SK-N-MC (cell line): ENCODE data around the gene KIF11.
"Not testable (repeated sequence)": the region's sequence is repeated elsewhere in the genome, so short reads cannot be mapped to it uniquely, and the experiment has no call there.

Experiments used
- EZH2 ChIP-seq: fragments of 200-600 bp; sonication (generic); IDR thresholded peaks from one replicate; pipeline ENCODE4 v1.6.1; 2017; ENCODE audit warnings: antibody characterized with exemption
- FOXP2 ChIP-seq: optimal IDR thresholded peaks from 2 replicates; pipeline ENCODE3; 2011; ENCODE audit warnings: mild to moderate bottlenecking, moderate library complexity; ENCODE audit not compliant: insufficient read depth; ENCODE audit errors: extremely low read length, control extremely low read depth
- POLR2AphosphoS5 ChIP-seq: IDR thresholded peaks from 2 replicates; pipeline ENCODE4 v1.6.1; 2012; ENCODE audit warnings: mild to moderate bottlenecking, low read depth, low read length, borderline replicate concordance

DNA sequence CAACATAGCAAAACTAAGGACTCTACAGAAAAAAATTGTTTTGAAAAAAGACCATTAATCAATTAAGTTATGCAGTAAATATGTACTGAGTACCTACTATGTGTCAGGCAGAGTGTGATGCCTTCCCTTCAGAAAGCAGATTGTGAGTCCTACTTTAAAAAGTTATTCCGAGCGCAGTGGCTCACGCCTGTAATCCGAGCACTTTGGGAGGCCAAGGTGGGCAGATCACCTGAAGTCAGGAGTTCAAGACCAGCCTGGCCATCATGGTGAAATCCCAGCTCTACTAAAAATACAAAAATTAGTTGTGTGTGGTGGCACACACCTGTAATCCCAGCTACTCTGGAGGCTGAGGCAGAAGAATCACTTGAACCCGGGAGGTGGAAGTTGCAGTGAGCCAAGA lies 23.3 kb upstream of the KIF11 start:
- TF ChIP-seq POLR2AphosphoS5, FOXP2, EZH2: not testable (repeated sequence)
